Measurements from ENCODE around the gene CD93.

The CD93 gene

DNA sequence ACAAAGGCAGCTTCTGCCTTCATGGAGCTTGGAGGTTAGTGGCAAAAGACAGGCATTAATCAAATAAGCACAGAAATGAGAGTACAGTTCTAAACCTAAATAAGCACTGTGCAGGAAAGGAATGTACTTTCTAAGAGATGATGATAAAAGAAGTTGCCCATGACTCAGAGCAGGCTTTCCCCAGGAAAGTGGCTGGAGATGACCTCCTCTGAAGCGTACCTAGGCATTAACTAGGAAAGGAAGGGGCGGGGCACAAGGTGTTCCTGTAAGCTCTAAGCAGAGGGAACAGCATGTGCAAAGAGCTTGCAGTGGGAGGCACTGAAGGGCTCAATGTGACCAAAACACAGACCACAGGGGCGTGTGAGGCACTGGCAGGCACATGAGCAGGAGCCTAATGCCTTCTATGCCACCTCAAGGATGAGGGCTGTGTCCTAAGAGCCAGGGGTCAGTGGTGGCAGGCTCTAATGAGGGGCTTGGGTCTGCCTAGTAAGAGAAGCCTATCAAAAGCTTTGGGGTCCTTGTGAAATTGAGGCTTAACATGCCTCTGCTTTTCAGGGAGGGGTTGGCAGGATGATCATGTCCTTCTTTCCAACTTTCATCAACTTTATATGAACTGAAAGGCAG lies 46.1 kb downstream of the CD93 start:
- TF ChIP-seq NFIC (IDR thresholded peaks at IDR 0.05) (no peak), EGR1 (IDR thresholded peaks at IDR 0.05) (no peak), ZBTB7A (IDR thresholded peaks at IDR 0.05; ENCODE audit: low read depth) (no peak), FOXM1 (IDR thresholded peaks at IDR 0.05; ENCODE audit: borderline replicate concordance, low read depth) (no peak), RAD21 (IDR thresholded peaks at IDR 0.05; ENCODE audit: low read depth) (no peak), CEBPB (IDR thresholded peaks at IDR 0.05) (no peak), CREB1 (IDR thresholded peaks at IDR 0.05; ENCODE audit: low read depth) (no peak)
- TF ChIP-seq, protein P1, sequence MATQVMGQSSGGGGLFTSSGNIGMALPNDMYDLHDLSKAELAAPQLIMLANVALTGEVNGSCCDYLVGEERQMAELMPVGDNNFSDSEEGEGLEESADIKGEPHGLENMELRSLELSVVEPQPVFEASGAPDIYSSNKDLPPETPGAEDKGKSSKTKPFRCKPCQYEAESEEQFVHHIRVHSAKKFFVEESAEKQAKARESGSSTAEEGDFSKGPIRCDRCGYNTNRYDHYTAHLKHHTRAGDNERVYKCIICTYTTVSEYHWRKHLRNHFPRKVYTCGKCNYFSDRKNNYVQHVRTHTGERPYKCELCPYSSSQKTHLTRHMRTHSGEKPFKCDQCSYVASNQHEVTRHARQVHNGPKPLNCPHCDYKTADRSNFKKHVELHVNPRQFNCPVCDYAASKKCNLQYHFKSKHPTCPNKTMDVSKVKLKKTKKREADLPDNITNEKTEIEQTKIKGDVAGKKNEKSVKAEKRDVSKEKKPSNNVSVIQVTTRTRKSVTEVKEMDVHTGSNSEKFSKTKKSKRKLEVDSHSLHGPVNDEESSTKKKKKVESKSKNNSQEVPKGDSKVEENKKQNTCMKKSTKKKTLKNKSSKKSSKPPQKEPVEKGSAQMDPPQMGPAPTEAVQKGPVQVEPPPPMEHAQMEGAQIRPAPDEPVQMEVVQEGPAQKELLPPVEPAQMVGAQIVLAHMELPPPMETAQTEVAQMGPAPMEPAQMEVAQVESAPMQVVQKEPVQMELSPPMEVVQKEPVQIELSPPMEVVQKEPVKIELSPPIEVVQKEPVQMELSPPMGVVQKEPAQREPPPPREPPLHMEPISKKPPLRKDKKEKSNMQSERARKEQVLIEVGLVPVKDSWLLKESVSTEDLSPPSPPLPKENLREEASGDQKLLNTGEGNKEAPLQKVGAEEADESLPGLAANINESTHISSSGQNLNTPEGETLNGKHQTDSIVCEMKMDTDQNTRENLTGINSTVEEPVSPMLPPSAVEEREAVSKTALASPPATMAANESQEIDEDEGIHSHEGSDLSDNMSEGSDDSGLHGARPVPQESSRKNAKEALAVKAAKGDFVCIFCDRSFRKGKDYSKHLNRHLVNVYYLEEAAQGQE (IDR thresholded peaks at IDR 0.05; ENCODE audit: low read depth) = no peak
- TF ChIP-seq, protein P2, sequence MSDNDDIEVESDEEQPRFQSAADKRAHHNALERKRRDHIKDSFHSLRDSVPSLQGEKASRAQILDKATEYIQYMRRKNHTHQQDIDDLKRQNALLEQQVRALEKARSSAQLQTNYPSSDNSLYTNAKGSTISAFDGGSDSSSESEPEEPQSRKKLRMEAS (IDR thresholded peaks at IDR 0.05) = no peak

DNA sequence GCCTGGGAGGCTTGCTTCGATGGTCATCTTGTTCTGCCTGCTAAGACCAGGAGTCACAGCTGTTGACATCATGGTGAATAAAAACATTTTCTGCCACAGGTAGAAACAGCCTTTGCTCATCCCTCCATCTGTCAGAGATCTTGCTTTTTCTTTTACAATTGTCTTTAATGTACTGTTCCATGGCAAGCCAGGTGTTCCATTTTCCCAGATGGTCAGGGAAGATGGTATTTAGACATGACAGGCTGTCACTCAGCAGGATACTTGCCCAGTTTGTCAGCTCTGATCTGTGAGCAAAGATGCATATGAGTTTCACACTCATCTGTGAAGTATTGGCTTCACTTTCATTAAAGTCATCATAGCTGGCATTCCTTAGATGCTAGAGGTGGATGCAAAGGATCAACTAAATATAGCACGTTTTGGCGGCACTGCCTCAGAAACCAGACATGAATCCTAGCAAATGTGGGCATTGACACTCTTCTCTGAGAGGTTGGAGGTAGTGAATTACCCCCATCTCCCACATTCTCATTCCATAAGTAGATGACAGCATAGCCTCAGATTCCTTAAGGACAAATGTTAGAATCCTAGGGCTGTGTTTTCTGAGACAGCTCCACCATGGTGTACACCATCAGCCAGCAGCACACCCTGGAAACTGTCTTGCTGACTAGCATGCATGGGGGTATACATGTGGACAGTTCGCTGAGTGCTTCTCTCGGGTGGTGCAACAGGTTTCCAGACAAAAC lies 46.8 kb downstream of the CD93 start:
- TF ChIP-seq CEBPB (IDR thresholded peaks at IDR 0.05) = no peak
- TF ChIP-seq TCF12 (IDR thresholded peaks at IDR 0.05; ENCODE audit: low read depth) = no peak
- TF ChIP-seq EP300 (IDR thresholded peaks at IDR 0.05; ENCODE audit: borderline replicate concordance) = no peak
- TF ChIP-seq ZBTB7A (IDR thresholded peaks at IDR 0.05; ENCODE audit: low read depth) = no peak
- no peak for TF ChIP-seq TAF1 (IDR thresholded peaks at IDR 0.05; ENCODE audit: low read depth)
- no peak for TF ChIP-seq TEAD4 (IDR thresholded peaks at IDR 0.05)
- no peak for TF ChIP-seq RAD21 (IDR thresholded peaks at IDR 0.05; ENCODE audit: low read depth)
- no peak for TF ChIP-seq FOXM1 (IDR thresholded peaks at IDR 0.05; ENCODE audit: borderline replicate concordance, low read depth)
- no peak for TF ChIP-seq EGR1 (IDR thresholded peaks at IDR 0.05)

DNA sequence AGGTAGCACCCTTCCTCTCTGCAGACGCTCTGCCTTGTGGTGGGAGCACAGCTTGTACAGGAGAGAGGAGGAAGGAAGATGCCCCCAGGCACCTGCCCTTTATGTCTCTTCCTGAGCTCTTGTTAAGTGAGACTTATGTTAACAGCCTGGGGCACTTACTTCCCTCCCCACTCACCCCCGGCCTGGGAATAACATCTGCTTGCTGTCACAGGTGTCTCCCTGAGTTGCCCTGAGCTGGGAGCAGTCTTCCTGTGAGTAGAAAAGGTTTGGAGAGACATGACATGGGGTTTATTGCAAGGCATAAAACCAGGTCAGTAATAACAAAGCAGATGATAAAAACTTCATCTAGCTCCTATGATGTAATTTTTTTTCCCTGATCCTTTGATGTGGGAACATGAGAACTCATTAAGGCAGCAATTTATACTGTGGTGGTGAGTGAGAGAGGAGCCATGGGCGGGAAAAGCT lies 49.1 kb downstream of the CD93 start:
- TF ChIP-seq NFIC (IDR thresholded peaks at IDR 0.05) (no peak), CEBPB (IDR thresholded peaks at IDR 0.05) (no peak), EP300 (IDR thresholded peaks at IDR 0.05; ENCODE audit: borderline replicate concordance) (no peak), YY1 (IDR thresholded peaks at IDR 0.05; ENCODE audit: low read depth) (no peak), TEAD4 (IDR thresholded peaks at IDR 0.05) (no peak), CREB1 (IDR thresholded peaks at IDR 0.05; ENCODE audit: low read depth) (no peak), TCF12 (IDR thresholded peaks at IDR 0.05; ENCODE audit: low read depth) (no peak), RAD21 (IDR thresholded peaks at IDR 0.05; ENCODE audit: low read depth) (no peak), EGR1 (IDR thresholded peaks at IDR 0.05) (no peak)
- TF ChIP-seq, protein P2 (IDR thresholded peaks at IDR 0.05) = no peak
- TF ChIP-seq, protein P1 (IDR thresholded peaks at IDR 0.05; ENCODE audit: low read depth) = no peak

DNA sequence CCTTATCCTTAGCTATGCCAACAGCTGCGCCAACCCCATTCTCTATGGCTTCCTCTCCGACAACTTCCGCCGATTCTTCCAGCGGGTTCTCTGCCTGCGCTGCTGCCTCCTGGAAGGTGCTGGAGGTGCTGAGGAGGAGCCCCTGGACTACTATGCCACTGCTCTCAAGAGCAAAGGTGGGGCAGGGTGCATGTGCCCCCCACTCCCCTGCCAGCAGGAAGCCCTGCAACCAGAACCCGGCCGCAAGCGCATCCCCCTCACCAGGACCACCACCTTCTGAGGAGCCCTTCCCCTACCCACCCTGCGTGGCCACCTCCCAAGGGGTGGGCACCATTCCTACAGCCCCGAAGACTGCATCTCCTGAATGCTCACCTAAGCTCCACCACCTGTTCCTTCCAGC lies 49.8 kb downstream of the CD93 start:
- TF ChIP-seq, protein P1 (IDR thresholded peaks at IDR 0.05; ENCODE audit: low read depth) = no peak
- TF ChIP-seq NFIC (IDR thresholded peaks at IDR 0.05) (no peak), CREB1 (IDR thresholded peaks at IDR 0.05; ENCODE audit: low read depth) (no peak), YY1 (IDR thresholded peaks at IDR 0.05; ENCODE audit: low read depth) (no peak), EGR1 (IDR thresholded peaks at IDR 0.05) (no peak), TEAD4 (IDR thresholded peaks at IDR 0.05) (no peak), ZBTB7A (IDR thresholded peaks at IDR 0.05; ENCODE audit: low read depth) (no peak), EP300 (IDR thresholded peaks at IDR 0.05; ENCODE audit: borderline replicate concordance) (no peak), RAD21 (IDR thresholded peaks at IDR 0.05; ENCODE audit: low read depth) (no peak), CEBPB (IDR thresholded peaks at IDR 0.05) (no peak), TCF12 (IDR thresholded peaks at IDR 0.05; ENCODE audit: low read depth) (no peak), TAF1 (IDR thresholded peaks at IDR 0.05; ENCODE audit: low read depth) (no peak), FOXM1 (IDR thresholded peaks at IDR 0.05; ENCODE audit: borderline replicate concordance, low read depth) (no peak)
- TF ChIP-seq, protein P2 (IDR thresholded peaks at IDR 0.05) = no peak
- TF ChIP-seq, protein P3, sequence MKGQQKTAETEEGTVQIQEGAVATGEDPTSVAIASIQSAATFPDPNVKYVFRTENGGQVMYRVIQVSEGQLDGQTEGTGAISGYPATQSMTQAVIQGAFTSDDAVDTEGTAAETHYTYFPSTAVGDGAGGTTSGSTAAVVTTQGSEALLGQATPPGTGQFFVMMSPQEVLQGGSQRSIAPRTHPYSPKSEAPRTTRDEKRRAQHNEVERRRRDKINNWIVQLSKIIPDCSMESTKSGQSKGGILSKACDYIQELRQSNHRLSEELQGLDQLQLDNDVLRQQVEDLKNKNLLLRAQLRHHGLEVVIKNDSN (IDR thresholded peaks at IDR 0.05) = no peak
